Measurements from ENCODE around the gene VAPA.

Gene VAPA

DNA sequence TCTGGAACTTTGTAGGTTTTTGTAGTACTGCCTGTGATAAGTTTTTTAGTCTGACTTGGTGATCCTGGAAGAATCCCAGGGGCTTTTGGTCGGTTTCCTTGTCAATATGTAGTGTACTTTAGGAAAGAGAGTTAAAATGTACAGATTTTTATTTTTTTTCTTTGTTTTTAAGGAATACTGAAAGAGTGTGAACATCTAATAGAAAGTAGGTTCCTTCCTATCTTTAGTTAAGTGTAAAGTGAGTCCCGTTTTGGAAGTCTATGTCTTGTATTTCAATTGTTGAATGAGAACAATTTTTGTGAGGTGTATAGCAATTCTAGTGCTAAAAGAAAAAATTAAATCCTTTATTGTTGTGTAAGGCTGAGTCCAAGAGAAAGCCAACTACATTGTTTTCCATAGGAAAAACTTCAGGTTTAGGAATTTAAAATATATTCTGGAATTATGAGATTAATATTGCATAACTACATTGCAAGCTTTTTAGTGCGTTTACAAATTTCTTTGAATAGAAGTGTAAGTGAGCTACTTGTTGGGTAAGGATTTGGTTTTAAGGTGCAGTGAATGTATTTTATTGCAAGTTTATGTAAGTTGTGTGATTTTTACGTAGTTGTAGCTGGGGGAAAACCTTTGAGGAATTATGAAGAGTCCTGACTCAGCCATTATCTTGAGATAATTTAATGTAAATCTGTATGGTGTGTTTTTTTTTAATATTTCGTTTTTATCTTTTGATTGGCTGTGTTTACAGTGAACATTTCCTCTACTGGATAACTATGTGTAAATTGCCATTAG lies 1.7 kb downstream of the VAPA start:
- no peak for DNase-seq

DNA sequence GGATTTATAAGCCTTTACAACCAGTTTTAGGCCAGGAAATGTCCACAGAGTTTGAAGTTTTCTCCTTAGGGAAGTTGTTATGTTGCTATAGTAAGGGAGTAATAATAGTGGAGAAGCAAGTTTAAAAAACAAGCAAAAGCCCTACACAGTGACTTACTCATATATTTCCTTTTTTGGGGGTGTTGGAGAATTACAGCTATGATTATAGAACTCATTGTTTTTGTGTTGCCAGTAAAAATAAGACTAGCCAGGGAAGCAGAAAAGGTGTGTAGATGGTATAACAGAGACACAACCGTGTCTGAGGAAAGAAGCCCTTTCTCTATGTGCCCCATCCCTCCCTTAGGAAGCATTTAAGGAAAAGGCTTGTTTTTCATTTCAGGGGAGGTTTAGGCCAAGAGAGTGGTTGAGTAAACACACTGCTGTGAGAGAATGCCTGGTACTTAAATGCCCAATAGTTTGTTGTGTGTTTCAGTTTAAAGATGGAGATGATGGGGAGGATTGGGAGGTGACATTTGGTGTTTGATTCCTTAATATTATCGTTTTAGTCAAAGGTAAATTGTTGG lies 2.3 kb downstream of the VAPA start:
- DNase-seq = no peak

DNA sequence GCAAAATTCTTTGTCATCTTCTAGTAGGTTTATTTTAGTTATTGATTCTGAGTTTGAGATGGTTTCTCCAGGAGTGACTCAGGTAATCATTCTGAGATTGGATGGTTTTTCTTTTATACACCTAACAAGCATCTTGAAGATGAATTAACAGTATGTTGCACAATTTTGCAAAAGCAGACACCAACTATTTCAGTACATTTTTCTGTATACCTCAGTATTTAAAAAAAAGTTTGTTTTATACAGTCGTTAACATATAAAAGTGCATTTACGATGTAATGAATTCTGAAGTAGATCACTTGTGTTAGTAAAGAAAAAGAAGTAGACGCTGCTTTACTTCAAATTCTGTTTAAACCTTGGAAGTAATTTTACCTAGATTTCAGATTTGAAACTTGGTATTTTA lies 3.0 kb downstream of the VAPA start:
- no peak for DNase-seq

DNA sequence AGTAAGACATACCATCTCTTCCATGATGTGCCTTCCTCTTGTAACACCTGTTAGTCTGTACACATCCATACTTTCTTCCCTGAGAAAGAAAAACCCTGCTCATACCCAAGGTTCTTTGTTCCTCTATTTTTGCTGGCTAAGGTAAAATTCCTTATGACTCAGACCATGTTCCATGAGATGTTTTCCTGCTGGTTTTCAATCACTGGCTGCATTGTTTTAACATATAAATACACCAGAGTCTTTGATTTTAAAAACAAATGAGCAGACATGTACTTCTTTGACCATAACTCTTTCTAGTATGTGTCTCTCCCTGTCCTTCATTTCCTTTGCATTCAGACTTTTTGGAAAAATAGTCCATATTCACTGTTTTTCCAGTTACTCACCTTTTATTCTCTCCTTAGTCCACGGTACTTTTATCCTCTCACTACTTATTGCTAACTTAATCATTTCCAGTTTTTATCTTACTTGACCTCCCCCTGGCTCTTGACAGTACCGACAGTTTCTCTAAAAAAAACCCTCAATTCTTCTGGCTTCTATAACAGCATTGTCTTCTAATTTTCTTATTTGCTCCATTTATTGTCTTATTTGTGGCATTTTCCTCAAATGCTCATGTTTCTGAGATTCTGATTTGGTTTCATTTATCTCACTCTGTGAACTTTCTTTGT lies 4.3 kb downstream of the VAPA start:
- no peak for DNase-seq

DNA sequence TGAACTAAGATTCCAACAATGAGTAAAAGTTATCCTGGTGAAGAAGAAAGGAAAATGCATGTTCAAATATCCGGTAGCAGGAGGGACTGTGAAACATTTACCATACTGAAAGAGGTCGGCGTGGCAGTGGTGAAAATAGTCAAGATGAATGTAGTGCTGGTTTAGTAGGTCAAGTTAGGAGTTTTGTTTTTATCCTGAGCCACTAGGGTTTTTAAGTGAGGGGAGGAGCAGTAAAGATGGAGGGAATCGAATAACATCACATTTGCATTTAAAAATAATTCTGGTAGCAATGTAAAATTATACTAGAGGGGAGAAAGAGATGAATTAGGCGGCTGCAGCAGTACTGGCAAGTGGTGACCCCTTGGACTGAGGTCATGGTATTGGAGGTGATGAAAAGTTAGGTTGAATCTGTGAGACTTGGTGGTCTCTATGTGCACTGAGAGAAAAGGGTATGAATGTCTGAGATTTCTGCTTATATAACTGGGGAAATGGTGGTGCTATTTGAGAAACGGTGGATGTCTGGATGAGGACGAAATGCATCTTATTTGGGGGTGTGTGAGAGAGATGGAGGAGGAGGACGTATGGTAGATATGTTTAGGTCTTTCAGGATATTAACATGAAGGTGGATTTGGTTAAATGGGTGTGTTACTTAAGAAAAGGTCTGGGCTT lies 5.9 kb downstream of the VAPA start:
- DNase-seq = no peak

DNA sequence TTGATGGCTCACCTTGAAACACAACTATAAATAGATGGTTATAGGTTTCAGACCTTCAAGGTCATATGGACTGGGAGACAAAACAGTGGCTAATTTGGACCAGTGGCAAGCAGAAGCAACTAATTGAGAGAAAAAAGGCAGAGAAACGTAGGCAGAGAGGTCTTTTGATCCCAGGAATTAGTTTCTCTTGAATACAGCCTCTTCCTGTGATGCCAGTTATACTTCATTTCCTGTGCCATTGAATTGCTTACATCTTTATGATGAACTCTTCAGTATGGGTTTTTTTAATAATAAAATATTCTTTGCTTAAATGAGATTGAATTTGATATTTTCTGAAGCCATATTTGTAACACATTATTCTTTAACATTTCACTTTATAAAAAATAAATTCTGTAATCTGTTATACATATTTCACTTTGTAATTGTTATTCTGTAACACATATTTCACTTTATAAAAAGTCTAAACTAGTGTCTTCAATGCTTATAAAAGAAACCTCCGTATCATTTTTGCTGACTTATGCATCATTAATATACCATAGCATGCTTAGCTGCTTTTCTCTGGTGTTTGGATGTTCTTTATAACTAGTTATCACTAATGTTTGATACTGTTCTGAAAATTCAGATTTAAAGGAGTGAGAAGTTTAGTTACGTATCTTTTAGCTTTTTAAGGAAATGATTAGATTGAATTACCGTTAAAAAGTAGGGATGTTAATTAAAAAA lies 8.9 kb downstream of the VAPA start:
- DNase-seq = no peak

DNA sequence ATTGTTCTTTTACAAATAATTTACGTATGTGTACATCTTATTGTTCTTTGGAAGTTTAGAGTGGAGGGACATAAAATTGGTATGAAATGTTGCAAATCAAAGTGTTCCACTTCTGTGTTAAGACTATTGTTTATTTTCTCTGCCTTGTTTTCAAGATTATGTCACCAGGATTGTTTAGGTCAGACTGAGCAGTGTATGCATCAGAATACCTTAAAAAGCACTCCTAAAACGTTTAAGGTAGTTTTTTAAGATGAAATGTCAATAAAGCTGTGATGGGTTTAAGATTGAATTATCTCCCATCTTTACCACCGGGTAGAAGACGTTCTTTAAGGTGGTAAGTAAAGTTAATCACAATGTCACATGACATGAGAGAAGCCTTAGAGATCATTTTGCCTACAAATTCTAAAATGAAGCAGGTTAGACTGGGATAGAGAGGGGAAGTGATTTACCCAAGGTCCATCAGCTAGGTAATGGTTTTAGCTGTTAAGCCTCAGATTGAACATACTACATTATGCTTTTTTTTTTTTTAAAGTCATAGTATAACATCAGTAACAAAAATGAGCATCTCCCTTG lies 10.6 kb downstream of the VAPA start:
- no peak for DNase-seq

DNA sequence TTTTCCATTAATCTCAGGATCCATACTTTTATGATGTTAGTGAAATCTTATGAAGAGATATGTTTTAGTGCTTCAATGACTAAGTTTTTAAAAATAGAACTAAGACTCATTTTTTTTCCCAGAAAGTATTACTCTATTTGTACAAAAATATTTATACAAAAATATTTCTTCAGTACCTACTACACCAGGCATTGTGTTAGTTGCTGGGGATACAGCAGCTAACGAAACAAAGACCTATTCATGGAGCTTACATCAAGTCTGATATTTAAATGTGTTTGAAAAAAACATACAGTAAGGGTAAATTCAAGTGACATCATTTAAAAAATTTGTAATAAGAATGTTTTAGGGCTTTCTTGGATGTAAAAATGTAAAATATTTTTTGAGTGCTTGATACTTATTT lies 11.6 kb downstream of the VAPA start:
- no peak for DNase-seq

DNA sequence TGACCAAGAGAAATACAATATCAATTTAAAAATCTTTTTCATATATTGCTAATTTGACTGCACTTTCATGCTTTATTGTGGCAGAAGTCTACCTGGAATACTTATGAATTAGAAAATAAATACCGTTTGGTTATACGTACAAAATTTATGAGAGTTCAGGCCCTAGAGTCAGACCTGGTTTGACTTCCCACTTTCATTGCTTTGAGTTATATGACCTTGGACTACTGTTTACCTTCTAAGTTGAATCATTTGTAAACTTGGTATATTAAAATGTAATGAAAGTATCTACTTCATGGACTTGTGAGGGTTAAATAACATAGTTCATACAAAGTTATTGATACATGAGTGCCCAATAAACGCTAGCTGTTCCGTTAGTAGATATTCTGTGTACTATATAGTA lies 12.0 kb downstream of the VAPA start:
- no peak for DNase-seq

DNA sequence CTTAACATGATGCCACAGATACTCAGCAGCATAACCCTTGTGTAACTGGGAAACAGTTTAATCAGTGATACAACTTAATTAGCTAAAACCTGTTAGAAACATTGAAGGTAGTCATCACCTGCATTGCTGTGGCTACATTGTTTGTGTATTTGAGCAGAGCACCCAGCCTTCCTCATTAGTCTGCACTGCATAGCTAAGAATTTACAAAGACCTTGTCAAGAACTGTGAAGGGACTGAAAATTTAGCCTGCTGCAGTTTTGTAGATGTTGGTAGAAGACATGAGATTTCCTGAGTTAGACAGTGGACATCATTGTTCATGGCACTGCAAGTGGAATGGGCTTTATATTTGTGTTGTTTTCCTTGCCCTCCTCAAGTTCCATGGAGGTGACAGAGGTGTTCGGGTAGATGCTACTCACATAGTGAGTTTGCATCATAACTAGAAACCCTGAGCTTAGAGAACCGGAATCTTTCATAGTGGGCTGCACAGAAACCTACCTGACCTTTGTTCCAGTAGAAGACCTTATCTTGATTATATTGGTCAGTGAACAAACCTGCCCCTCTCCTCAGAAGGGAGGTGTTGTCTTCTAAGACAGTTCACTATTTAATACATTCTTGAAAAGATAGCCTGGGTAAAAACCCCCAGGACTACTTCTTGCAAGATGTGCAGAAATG lies 12.5 kb downstream of the VAPA start:
- no peak for DNase-seq

DNA sequence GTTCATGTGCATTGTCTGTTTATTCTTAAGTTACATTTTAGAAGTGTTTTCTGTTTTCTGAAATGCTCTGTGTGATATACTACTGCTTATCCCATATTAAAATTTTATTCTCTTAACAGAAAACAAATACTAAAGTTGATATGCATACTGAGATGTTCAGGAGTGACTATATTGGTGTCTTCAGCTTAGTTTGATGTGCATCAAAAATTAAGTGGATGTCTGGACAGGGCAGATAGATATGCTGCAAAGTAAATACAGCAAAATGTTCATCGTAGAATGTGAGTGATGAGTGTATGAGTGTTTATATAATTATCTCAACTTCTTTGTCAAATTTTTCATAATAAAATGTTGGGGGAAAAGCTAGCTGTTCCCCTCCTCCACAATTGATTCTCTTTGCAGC lies 13.2 kb downstream of the VAPA start:
- no peak for DNase-seq

DNA sequence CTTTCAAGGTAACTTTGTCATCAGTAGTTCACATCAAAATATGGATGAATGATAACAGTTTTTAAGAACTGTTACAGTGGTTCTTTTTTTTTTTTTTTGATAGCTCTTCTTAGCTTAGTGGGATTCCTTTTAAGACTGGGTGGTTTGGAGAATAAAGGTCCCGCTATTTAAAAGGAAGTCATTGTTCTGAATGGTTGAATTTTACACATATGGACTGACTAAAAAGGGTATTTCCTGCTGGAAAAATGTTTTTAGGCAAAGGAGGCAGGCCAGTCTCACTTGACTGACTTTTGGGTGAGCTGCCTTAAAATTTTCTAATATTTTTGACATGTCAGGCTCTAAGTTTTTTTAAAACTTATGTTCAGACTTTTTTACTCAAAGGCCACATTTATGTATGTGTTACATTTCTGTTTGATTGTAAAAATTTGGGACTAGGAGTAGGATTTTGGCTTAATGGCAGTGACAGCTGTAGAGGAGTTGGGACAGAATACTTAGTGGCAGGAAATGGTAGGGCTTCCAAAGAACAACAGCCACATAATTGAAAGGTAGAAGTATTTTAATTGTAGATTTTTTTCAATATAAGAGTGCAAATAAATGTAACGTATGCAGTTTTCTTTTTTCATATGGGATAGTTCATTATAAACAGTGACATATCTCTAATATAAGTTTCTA lies 13.7 kb downstream of the VAPA start:
- no peak for DNase-seq

DNA sequence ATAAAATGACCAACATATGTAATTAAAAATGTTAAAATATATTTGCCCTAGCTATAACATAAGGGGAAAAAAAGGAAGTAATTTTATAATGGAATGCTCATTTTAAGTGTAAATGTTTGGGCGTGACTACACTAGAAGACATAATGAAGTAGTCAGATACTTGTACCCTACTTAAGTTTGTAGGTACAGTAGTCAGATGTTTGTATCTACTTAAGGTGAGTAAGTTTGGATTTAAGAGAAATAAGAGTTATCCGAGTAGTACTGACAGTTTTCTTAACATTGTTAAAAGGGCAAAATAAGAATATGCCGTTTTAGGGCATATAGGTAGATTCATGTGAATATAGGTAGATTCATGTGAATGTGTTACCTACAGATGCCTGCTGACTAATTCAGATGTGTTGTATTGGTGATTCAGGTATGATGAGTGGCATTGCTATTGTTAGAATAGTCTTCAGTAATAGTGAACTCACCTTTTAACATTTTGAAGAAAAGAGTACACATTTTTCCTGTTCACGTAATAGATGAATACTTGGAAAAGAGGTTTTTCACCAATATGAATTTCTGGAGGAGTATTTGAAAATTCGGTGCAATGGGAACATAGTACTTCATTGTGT lies 14.9 kb downstream of the VAPA start:
- DNase-seq = no peak

DNA sequence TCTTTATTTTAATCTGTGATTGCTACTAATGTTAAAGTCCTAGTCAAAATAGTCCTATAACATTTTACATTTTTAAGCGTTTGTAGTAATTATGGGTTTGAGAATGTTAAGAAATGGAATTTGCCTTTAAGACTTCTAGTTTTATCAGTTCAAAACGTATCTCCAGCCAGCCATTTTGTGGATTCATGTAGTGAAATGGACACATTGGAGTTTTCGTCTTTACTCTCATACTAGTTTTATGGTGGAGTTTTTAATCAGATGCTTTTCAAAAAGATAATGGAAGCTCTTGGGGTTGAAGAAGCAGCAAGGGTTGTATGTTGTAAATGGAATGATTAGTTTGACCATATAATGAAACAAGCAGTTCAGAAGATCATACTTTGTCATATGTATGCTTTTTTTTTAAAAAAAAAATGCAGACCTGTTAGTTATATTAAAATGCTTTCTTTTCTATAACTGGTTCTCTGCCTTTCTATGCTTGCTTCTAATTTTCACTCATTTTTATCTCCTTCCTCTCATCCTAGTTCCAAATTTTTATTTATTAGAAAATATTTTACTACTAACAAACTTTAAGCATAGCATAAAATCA lies 16.6 kb downstream of the VAPA start:
- DNase-seq = no peak

DNA sequence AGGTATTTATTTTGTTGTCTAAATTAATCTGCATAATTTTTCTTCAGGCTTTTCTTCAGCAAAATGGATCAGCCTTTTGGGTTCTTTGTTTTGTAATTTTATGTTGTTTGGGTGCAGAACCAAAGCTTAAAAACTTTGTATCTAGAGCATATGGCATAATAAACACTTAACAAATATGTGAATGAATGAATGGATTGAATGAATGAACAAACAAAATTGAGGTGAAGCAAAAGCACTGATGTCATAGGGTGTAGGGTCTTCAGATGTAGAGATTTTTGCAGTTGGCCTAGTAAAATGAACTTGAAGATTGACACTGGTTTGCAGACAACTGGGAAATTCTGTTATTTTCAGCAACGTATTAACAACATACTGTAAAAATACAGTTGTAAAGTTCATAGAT lies 17.3 kb downstream of the VAPA start:
- no peak for DNase-seq

DNA sequence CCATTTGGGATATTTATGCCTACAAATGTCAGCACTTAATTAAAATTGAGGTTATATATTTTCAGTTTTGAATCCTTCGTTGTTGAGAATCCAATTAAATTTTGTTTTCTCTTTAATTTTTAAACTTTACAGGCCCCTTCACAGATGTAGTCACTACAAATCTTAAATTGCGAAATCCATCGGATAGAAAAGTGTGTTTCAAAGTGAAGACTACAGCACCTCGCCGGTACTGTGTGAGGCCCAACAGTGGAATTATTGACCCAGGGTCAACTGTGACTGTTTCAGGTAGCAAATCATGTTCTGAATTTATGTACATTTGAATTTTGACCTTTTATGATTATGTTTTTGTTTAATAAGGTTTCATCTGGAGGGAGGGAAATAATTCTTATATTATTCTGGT lies 17.9 kb downstream of the VAPA start:
- no peak for DNase-seq

DNA sequence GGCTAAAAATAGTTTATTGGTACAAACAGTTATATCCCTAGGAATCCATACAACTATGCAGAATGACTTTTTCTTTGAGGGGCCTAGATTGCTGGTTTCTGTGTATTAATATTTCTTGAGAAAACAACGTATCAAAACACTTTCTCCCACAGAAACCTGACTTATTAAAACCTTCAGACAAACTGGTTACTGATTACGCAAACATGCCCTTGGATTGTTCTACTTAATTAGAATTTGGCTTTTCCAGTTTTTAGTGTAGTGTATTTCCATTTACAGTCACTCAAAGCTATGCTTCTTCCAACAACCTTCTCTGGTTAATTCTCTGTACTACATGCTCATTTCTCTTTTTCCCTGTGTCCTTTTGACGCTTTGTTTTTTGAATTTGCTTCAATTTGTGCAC lies 20.0 kb downstream of the VAPA start:
- DNase-seq = no peak

DNA sequence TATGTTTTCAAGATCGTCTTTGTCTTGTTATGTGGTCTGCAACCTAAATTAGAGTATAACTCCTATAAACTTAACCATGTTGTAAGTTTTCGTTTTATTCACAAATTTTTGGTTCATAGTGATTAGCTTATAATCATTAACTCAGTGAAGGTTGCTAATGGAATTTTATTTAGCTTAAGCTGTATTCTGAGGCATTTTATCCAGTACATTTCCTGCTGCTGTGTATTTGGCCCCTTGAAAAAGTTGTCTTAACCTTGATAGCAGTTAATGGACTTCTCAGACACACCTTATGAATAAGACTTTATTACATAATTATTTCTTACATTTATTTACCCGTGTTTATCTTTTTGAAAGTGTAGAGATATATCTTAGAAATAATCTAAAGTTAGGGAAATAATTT lies 20.5 kb downstream of the VAPA start:
- DNase-seq = no peak

DNA sequence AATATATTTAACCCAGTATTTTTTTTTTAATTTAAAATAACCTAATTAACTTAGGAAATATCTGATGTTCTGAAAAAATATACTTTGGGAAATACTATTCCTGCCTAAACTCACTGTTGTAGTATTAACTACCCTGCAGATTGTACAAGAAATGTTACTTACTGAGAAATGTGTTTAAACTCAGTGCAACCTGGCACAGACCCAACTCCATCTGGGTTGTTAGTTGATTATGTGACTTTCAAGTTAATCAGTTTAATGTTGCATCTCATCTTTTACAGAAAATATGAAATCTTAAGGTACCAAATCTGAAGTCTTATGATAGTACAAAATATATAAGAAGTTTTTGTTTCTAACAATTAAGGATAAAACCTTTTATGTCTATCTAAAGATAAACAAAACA lies 27.3 kb downstream of the VAPA start:
- DNase-seq = no peak

DNA sequence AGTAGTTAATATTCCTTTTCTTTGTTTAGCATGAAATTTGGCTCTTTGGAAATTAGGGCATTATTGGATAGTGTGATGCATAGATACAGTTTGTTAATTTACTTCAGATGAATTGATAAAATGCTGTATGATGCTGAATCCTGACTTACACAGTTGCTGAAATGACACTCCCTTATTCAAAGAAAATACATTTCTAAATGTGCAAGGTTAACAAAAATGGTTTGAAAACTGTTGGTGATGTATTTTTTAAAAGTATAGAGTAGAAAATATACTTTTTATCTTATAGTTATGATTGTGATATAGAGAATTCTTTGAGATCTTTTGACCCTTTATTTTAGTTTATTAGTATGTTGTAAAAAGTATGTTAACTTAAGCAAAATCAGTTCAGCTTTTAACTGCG lies 27.8 kb downstream of the VAPA start:
- DNase-seq = no peak

DNA sequence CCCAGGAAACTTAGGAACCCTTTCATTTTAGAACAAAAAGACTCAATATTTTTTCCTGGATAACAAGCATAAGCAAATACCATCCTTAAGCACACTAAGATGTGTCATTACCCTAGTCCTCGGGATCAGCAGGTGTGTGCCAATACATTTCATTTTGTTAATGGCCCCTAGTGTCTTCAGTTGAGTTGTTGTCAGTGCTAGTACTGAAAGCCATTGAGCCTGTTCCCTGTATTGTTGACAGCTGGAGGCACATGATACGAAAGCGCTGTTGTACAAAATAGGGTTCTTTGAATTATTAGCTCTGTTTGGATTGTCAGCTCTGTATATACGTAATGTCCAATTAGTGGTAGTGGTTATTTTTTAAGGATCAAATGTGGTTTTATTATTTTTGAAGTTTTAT lies 29.5 kb downstream of the VAPA start:
- no peak for DNase-seq

All from activated CD4-positive, CD25-positive, alpha-beta regulatory T cell treated with anti-CD3 and anti-CD28 coated beads, Interleukin-2, amount 50 U/mL, for 72 hours (primary cell).